GM12878 (cell line): ENCODE measurements around the gene ZNF367. TPM values are rescaled to one million over a fixed set of nuclear protein-coding genes. Genes with fewer than 3 reads are reported as not detected.

Experiments
- BACH1 ChIP-seq: fragments of 450-650 bp; IDR thresholded peaks from 2 replicates; pipeline ENCODE4 v1.6.1; 2017; ENCODE audit warnings: mild to moderate bottlenecking, borderline replicate concordance
- BHLHE40 ChIP-seq, 2 experiments: fragments of 450-650 bp in 1 of 2; IDR thresholded peaks; 2 replicates each; pipeline ENCODE4 v1.6.1; 2011 to 2017; ENCODE audit warnings: low read depth in 2 of 2, borderline replicate concordance in 1 of 2, improper control_type of control experiment in 1 of 2, low read length in 1 of 2, mild to moderate bottlenecking in 1 of 2
- CREB1 ChIP-seq: IDR thresholded peaks from 2 replicates; pipeline ENCODE4 v1.6.1; 2012; ENCODE audit warnings: low read depth, mild to moderate bottlenecking, inconsistent platforms
- FOS ChIP-seq: IDR thresholded peaks from 3 replicates; pipeline ENCODE4 v1.6.1; 2011; ENCODE audit warnings: borderline replicate concordance; ENCODE audit not compliant: insufficient read length; ENCODE audit errors: extremely low read depth
- GATAD2B ChIP-seq: fragments of 450-650 bp; conservative IDR thresholded peaks from 2 replicates; pipeline ENCODE4 v1.6.1; 2017; ENCODE audit warnings: low read depth, mild to moderate bottlenecking, moderate library complexity
- LARP7 ChIP-seq: fragments of 450-650 bp; IDR thresholded peaks from 2 replicates; pipeline ENCODE4 v1.6.1; 2017; ENCODE audit warnings: mild to moderate bottlenecking
- MEF2A ChIP-seq: IDR thresholded peaks from 2 replicates; pipeline ENCODE4 v1.6.1; 2011; ENCODE audit warnings: low read depth, mild to moderate bottlenecking, low read length, moderate library complexity; ENCODE audit not compliant: insufficient read depth
- POLR2A ChIP-seq: IDR thresholded peaks from 2 replicates; pipeline ENCODE4 v1.6.1; 2011; ENCODE audit warnings: low read depth, mild to moderate bottlenecking, low read length
- RB1 ChIP-seq: fragments of 450-650 bp; formaldehyde crosslinking; IDR thresholded peaks from 2 replicates; pipeline ENCODE4 v1.6.1; 2017; ENCODE audit warnings: mild to moderate bottlenecking, borderline replicate concordance
- SP1 ChIP-seq: IDR thresholded peaks from one replicate; pipeline ENCODE4 v1.6.1; 2011; ENCODE audit warnings: low read depth, low read length
- STAT3 ChIP-seq: IDR thresholded peaks from 2 replicates; pipeline ENCODE4 v1.6.1; 2011; ENCODE audit warnings: low read depth, low read length, improper control_type of control experiment
- TCF3 ChIP-seq: IDR thresholded peaks from 2 replicates; pipeline ENCODE4 v1.6.1; 2012; ENCODE audit warnings: low read depth, mild to moderate bottlenecking, low read length, borderline replicate concordance; ENCODE audit not compliant: insufficient read depth
- polyA plus RNA-seq, 11 experiments: library from polyadenylated mRNA; depleted of rRNA in 4 of 11; unstranded in 6 of 11; stranded (reverse) in 5 of 11; fragments of >200 nt; fragmentation: Nextera tagmentation in 4 of 11; fragmentation: Illumina TruSeq in 1 of 11; extraction: Ambion mirVana in 4 of 11; extraction: Trizol in 1 of 11; gene quantifications; 1 replicate in 1 of 11; 2 replicates in 10 of 11; pipeline versions ENCODE4 v1.2.1 to v1.2.3, GENCODE V29; 2011 to 2016; ENCODE audit warnings: inconsistent platforms in 2 of 11, missing spikeins in 2 of 11, low read depth in 1 of 11
- total RNA-seq, 4 experiments: library from RNA; depleted of rRNA in 3 of 4; stranded (reverse); fragments of >200 nt in 3 of 4; fragmentation: Illumina TruSeq in 1 of 4; extraction: Trizol in 1 of 4; gene quantifications; 2 replicates each; pipeline versions ENCODE4 v1.2.1 to v1.2.3, GENCODE V29; 2013 to 2021
- TF ChIP-seq, protein P1 (sequence below): fragments of 450-650 bp; IDR thresholded peaks from 2 replicates; pipeline ENCODE4 v1.6.1; 2017; ENCODE audit warnings: borderline replicate concordance
- TF ChIP-seq, protein P2 (sequence below): fragments of 450-650 bp; formaldehyde crosslinking; IDR thresholded peaks from 2 replicates; pipeline ENCODE4 v1.4.0; 2020; ENCODE audit warnings: mild to moderate bottlenecking, moderate library complexity
- TF ChIP-seq, protein P3 (sequence below): fragments of 450-650 bp; IDR thresholded peaks from 2 replicates; pipeline ENCODE4 v1.6.1; 2018; ENCODE audit warnings: borderline replicate concordance, mild to moderate bottlenecking; ENCODE audit not compliant: partially characterized antibody
- TF ChIP-seq, protein P4 (sequence below): IDR thresholded peaks from 2 replicates; pipeline ENCODE4 v1.6.1; 2012; ENCODE audit warnings: low read depth, low read length, improper control_type of control experiment
- TF ChIP-seq, protein P5 (sequence below): fragments of 450-650 bp; IDR thresholded peaks from 2 replicates; pipeline ENCODE4 v1.6.1; 2017; ENCODE audit warnings: mild to moderate bottlenecking, moderate library complexity

Gene ZNF367
- total and polyA plus RNA-seq, 10 of the 15 experiments (the other 5 are each of a cell fraction or from before 2014, with no cell fraction given), result 2.9 to 16.3 (median 11.1) TPM

DNA sequence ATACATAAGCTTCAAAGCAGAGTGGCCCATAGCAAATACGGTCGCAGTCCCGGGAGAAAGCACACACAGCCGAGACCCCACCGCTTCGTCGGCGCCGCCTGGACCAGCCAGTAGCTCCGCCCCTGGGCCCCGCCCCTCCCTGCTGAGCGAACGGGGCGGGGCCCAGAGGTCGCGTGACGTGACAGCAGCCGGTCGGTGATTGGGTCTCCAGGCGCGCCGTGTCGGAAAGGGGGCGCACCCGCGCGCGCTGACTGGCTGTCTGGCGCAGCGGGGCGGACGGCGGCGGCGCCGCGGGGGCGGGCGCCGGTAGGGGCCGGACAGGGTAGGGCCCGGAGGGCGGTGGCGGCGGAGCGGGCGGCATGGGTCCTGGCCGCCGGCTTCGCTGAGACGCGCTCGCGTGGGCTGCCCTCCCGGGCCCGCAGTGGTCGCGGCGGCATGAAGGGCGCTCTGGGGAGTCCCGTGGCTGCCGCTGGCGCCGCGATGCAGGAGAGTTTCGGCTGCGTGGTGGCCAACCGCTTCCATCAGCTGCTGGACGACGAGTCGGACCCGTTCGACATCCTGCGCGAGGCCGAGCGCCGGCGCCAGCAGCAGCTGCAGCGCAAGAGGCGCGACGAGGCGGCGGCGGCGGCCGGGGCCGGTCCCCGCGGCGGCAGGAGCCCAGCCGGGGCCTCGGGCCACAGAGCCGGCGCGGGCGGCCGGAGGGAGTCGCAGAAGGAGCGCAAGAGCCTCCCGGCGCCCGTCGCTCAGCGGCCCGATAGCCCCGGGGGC, 31.9 kb upstream of the ZNF367 start, which contains the start of gene HABP4 (continued):
- TF ChIP-seq, protein P1, sequence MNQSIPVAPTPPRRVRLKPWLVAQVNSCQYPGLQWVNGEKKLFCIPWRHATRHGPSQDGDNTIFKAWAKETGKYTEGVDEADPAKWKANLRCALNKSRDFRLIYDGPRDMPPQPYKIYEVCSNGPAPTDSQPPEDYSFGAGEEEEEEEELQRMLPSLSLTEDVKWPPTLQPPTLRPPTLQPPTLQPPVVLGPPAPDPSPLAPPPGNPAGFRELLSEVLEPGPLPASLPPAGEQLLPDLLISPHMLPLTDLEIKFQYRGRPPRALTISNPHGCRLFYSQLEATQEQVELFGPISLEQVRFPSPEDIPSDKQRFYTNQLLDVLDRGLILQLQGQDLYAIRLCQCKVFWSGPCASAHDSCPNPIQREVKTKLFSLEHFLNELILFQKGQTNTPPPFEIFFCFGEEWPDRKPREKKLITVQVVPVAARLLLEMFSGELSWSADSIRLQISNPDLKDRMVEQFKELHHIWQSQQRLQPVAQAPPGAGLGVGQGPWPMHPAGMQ, result no peak
- TF ChIP-seq FOS, result peak; percentile 32
- TF ChIP-seq TCF3, result no peak
- TF ChIP-seq, protein P2, sequence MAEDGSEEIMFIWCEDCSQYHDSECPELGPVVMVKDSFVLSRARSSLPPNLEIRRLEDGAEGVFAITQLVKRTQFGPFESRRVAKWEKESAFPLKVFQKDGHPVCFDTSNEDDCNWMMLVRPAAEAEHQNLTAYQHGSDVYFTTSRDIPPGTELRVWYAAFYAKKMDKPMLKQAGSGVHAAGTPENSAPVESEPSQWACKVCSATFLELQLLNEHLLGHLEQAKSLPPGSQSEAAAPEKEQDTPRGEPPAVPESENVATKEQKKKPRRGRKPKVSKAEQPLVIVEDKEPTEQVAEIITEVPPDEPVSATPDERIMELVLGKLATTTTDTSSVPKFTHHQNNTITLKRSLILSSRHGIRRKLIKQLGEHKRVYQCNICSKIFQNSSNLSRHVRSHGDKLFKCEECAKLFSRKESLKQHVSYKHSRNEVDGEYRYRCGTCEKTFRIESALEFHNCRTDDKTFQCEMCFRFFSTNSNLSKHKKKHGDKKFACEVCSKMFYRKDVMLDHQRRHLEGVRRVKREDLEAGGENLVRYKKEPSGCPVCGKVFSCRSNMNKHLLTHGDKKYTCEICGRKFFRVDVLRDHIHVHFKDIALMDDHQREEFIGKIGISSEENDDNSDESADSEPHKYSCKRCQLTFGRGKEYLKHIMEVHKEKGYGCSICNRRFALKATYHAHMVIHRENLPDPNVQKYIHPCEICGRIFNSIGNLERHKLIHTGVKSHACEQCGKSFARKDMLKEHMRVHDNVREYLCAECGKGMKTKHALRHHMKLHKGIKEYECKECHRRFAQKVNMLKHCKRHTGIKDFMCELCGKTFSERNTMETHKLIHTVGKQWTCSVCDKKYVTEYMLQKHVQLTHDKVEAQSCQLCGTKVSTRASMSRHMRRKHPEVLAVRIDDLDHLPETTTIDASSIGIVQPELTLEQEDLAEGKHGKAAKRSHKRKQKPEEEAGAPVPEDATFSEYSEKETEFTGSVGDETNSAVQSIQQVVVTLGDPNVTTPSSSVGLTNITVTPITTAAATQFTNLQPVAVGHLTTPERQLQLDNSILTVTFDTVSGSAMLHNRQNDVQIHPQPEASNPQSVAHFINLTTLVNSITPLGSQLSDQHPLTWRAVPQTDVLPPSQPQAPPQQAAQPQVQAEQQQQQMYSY, result no peak
- TF ChIP-seq, protein P3, sequence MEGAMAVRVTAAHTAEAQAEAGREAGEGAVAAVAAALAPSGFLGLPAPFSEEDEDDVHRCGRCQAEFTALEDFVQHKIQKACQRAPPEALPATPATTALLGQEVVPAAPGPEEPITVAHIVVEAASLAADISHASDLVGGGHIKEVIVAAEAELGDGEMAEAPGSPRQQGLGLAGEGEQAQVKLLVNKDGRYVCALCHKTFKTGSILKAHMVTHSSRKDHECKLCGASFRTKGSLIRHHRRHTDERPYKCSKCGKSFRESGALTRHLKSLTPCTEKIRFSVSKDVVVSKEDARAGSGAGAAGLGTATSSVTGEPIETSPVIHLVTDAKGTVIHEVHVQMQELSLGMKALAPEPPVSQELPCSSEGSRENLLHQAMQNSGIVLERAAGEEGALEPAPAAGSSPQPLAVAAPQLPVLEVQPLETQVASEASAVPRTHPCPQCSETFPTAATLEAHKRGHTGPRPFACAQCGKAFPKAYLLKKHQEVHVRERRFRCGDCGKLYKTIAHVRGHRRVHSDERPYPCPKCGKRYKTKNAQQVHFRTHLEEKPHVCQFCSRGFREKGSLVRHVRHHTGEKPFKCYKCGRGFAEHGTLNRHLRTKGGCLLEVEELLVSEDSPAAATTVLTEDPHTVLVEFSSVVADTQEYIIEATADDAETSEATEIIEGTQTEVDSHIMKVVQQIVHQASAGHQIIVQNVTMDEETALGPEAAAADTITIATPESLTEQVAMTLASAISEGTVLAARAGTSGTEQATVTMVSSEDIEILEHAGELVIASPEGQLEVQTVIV, result peak; percentile 38
- TF ChIP-seq LARP7, result peak; percentile 85
- TF ChIP-seq GATAD2B, result peak; percentile 76
- peak; percentile 96 to 100 for TF ChIP-seq BHLHE40 (IDR thresholded peaks at IDR 0.05; ENCODE audit: borderline replicate concordance in 1 of 2, low read depth in 2 of 2, low read length in 1 of 2)
- TF ChIP-seq POLR2A, result peak; percentile 78
- TF ChIP-seq STAT3, result no peak
- TF ChIP-seq BACH1, result peak; percentile 51
- peak; percentile 96 for TF ChIP-seq SP1
- TF ChIP-seq, protein P4, sequence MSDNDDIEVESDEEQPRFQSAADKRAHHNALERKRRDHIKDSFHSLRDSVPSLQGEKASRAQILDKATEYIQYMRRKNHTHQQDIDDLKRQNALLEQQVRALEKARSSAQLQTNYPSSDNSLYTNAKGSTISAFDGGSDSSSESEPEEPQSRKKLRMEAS, result 0 out of 2 replicates have a peak, but pooled peaks have one; percentile 15
- no peak for TF ChIP-seq MEF2A
- peak; percentile 61; the same call in 1 of the 2 replicates for TF ChIP-seq RB1
- TF ChIP-seq CREB1, result peak; percentile 86
- TF ChIP-seq, protein P5, sequence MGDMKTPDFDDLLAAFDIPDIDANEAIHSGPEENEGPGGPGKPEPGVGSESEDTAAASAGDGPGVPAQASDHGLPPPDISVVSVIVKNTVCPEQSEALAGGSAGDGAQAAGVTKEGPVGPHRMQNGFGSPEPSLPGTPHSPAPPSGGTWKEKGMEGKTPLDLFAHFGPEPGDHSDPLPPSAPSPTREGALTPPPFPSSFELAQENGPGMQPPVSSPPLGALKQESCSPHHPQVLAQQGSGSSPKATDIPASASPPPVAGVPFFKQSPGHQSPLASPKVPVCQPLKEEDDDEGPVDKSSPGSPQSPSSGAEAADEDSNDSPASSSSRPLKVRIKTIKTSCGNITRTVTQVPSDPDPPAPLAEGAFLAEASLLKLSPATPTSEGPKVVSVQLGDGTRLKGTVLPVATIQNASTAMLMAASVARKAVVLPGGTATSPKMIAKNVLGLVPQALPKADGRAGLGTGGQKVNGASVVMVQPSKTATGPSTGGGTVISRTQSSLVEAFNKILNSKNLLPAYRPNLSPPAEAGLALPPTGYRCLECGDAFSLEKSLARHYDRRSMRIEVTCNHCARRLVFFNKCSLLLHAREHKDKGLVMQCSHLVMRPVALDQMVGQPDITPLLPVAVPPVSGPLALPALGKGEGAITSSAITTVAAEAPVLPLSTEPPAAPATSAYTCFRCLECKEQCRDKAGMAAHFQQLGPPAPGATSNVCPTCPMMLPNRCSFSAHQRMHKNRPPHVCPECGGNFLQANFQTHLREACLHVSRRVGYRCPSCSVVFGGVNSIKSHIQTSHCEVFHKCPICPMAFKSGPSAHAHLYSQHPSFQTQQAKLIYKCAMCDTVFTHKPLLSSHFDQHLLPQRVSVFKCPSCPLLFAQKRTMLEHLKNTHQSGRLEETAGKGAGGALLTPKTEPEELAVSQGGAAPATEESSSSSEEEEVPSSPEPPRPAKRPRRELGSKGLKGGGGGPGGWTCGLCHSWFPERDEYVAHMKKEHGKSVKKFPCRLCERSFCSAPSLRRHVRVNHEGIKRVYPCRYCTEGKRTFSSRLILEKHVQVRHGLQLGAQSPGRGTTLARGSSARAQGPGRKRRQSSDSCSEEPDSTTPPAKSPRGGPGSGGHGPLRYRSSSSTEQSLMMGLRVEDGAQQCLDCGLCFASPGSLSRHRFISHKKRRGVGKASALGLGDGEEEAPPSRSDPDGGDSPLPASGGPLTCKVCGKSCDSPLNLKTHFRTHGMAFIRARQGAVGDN, result peak; percentile 57
